GM23338 (cell line): Measurements from ENCODE around the gene ZYG11B. TPM values are rescaled to one million over a fixed set of nuclear protein-coding genes. Genes with fewer than 3 reads are reported as not detected.

Experiments used
- ATAC-seq: fragments of 200-7000 bp; cut with Tn5 transposase; 3 replicates; pipeline ENCODE4 v1.9.1; 2020
- DNase-seq: peaks from one replicate; pipeline ENCODE4 v3.0.0-alpha.2; 2015; ENCODE audit warnings: low spot score
- H2AFZ ChIP-seq: fragments of 200-600 bp; sonication (generic); 2 replicates; pipeline ENCODE4 v1.8.0; 2016; ENCODE audit warnings: antibody characterized with exemption, mild to moderate bottlenecking, moderate library complexity
- H3F3A ChIP-seq: fragments of 200-600 bp; sonication (generic); replicated peaks from 2 replicates; pipeline ENCODE4 v1.8.0; 2017; ENCODE audit warnings: antibody characterized with exemption, mixed run types, low read depth
- H3K27ac ChIP-seq: fragments of 200-600 bp; sonication (generic); 2 replicates; pipeline ENCODE4 v1.6.1; 2016; ENCODE audit warnings: low read depth
- H3K27me3 ChIP-seq: fragments of 200-600 bp; sonication (generic); 2 replicates; pipeline ENCODE4 v1.8.0; 2016; ENCODE audit warnings: mild to moderate bottlenecking, mixed run types, moderate library complexity; ENCODE audit not compliant: insufficient read depth
- H3K36me3 ChIP-seq: fragments of 200-600 bp; sonication (generic); 2 replicates; pipeline ENCODE4 v1.8.0; 2016; ENCODE audit warnings: mild to moderate bottlenecking; ENCODE audit not compliant: insufficient read depth
- H3K4me1 ChIP-seq: fragments of 200-600 bp; sonication (generic); 2 replicates; pipeline ENCODE4 v1.8.0; 2016; ENCODE audit warnings: mild to moderate bottlenecking, moderate library complexity; ENCODE audit not compliant: insufficient read depth
- H3K4me2 ChIP-seq: fragments of 200-600 bp; sonication (generic); 2 replicates; pipeline ENCODE4 v1.7.1; 2017; ENCODE audit warnings: mixed run types
- H3K4me3 ChIP-seq: fragments of 200-600 bp; sonication (generic); 2 replicates; pipeline ENCODE4 v1.6.1; 2016; ENCODE audit warnings: mixed run types
- H3K79me2 ChIP-seq: fragments of 200-600 bp; sonication (generic); replicated peaks from 2 replicates; pipeline ENCODE4 v1.8.0; 2017; ENCODE audit warnings: mild to moderate bottlenecking; ENCODE audit not compliant: insufficient read depth
- H3K9me2 ChIP-seq: fragments of 200-600 bp; sonication (generic); 2 replicates; pipeline ENCODE4 v1.8.0; 2017; ENCODE audit not compliant: insufficient read depth
- H4K20me1 ChIP-seq: fragments of 200-600 bp; sonication (generic); replicated peaks from 2 replicates; pipeline ENCODE4 v1.8.0; 2017; ENCODE audit warnings: mild to moderate bottlenecking; ENCODE audit not compliant: insufficient read depth
- H3K27ac Mint-ChIP-seq: 2 replicates; pipeline ENCODE4 v1.8.0; 2020; ENCODE audit warnings: inconsistent platforms, mild to moderate bottlenecking, moderate library complexity, mixed read lengths
- H3K27me3 Mint-ChIP-seq: 3 replicates; pipeline ENCODE4 v1.8.0; 2022; ENCODE audit warnings: low read depth, mild to moderate bottlenecking, moderate library complexity, mixed read lengths, inconsistent platforms; ENCODE audit not compliant: insufficient read depth, poor library complexity
- H3K36me3 Mint-ChIP-seq: 3 replicates; pipeline ENCODE4 v1.8.0; 2021; ENCODE audit warnings: low read depth, mild to moderate bottlenecking, inconsistent platforms, moderate library complexity, mixed read lengths
- H3K4me1 Mint-ChIP-seq: 3 replicates; pipeline ENCODE4 v1.8.0; 2020; ENCODE audit warnings: mild to moderate bottlenecking, inconsistent platforms, mixed read lengths
- H3K4me3 Mint-ChIP-seq: 3 replicates; pipeline ENCODE4 v1.8.0; 2021; ENCODE audit warnings: moderate library complexity, mild to moderate bottlenecking, inconsistent platforms, mixed read lengths
- H3K9me3 Mint-ChIP-seq: 3 replicates; pipeline ENCODE4 v1.8.0; 2020; ENCODE audit warnings: moderate library complexity, mild to moderate bottlenecking, inconsistent platforms, mixed read lengths
- CREB1 ChIP-seq: fragments of 250-450 bp; sonication (Bioruptor Pico); IDR thresholded peaks from 2 replicates; pipeline ENCODE4 v1.5.0; 2020; ENCODE audit warnings: low read depth, mild to moderate bottlenecking, moderate library complexity
- EZH2 ChIP-seq: fragments of 200-600 bp; sonication (generic); IDR thresholded peaks from one replicate; pipeline ENCODE4 v1.8.0; 2017; ENCODE audit warnings: antibody characterized with exemption, mild to moderate bottlenecking, low read depth; ENCODE audit not compliant: unreplicated experiment
- EZH2phosphoT487 ChIP-seq: fragments of 200-600 bp; sonication (generic); IDR thresholded peaks from one replicate; pipeline ENCODE4 v1.8.1; 2018; ENCODE audit warnings: antibody characterized with exemption; ENCODE audit not compliant: unreplicated experiment
- JUNB ChIP-seq: IDR thresholded peaks from one replicate; pipeline ENCODE4 v1.6.1; 2016; ENCODE audit warnings: antibody characterized with exemption; ENCODE audit not compliant: unreplicated experiment
- NANOG ChIP-seq: IDR thresholded peaks from 2 replicates; pipeline ENCODE4 v1.6.1; 2016; ENCODE audit warnings: antibody characterized with exemption, borderline replicate concordance
- POLR2AphosphoS5 ChIP-seq: IDR thresholded peaks from 2 replicates; pipeline ENCODE4 v1.6.1; 2016; ENCODE audit warnings: antibody characterized with exemption, low read depth
- STAT1 ChIP-seq: IDR thresholded peaks from one replicate; pipeline ENCODE4 v1.6.1; 2016; ENCODE audit warnings: antibody characterized with exemption; ENCODE audit not compliant: unreplicated experiment
- ZNF114 ChIP-seq: fragments of 250-450 bp; sonication (Bioruptor Pico); IDR thresholded peaks from 2 replicates; pipeline ENCODE4 v1.5.0; 2020; ENCODE audit warnings: mild to moderate bottlenecking, moderate library complexity
- ZNF331 ChIP-seq: fragments of 250-450 bp; sonication (Bioruptor Pico); IDR thresholded peaks from 2 replicates; pipeline ENCODE4 v1.5.0; 2020; ENCODE audit warnings: low read depth, mild to moderate bottlenecking, moderate library complexity
- ZNF462 ChIP-seq: fragments of 250-450 bp; sonication (Bioruptor Pico); IDR thresholded peaks from 2 replicates; pipeline ENCODE4 v1.5.0; 2020; ENCODE audit warnings: mild to moderate bottlenecking, moderate library complexity
- polyA plus RNA-seq: library from polyadenylated mRNA; unstranded; fragments of >200 nt; fragmentation: Nextera tagmentation; extraction: Ambion mirVana; gene quantifications from 2 replicates; pipeline ENCODE4 v1.2.1, GENCODE V29; 2016
- total RNA-seq: library from RNA; depleted of rRNA; stranded (reverse); fragments of >200 nt; shearing (Covaris generic); gene quantifications from 2 replicates; pipeline ENCODE4 v1.2.3, GENCODE V29; 2014
- TF ChIP-seq, protein P1 (sequence below), 2 experiments: fragments of 200-600 bp in 1 of 2; sonication (generic) in 1 of 2; conservative IDR thresholded peaks; 2 replicates each; pipeline versions ENCODE4 v1.5.1 to v1.6.1; 2016 to 2017; ENCODE audit warnings: antibody characterized with exemption in 2 of 2, low read depth in 2 of 2, mild to moderate bottlenecking in 2 of 2, moderate library complexity in 1 of 2
- TF ChIP-seq, protein P2 (sequence below): IDR thresholded peaks from 2 replicates; pipeline ENCODE4 v1.6.1; 2016; ENCODE audit warnings: antibody characterized with exemption
- TF ChIP-seq, protein P3 (sequence below): IDR thresholded peaks from one replicate; pipeline ENCODE4 v1.6.1; 2018; ENCODE audit warnings: antibody characterized with exemption; ENCODE audit not compliant: unreplicated experiment

ZYG11B gene
- total and polyA plus RNA-seq, 2 experiments from 2014 or later = 7.8 to 42.3 TPM

- no peaks in the 10 kb centered on the region for H3K36me3 ChIP-seq
- peaks cover 8% of the 10 kb centered on the region for H3K4me1 ChIP-seq
- H3K27ac Mint-ChIP-seq = no peak overlapping the region
- peak overlapping the region; percentile 22; the same call in 1 of the 3 replicates for H3K4me3 Mint-ChIP-seq
- no peak overlapping the region for H2AFZ ChIP-seq
- peaks cover 9% of the 10 kb centered on the region for H3F3A ChIP-seq
- no peaks in the 10 kb centered on the region for H3K27me3 ChIP-seq
- ATAC-seq (no peak), DNase-seq (no peak)
- no peak overlapping the region for H3K27ac ChIP-seq
- peaks cover 3% of the 10 kb centered on the region for H3K27me3 Mint-ChIP-seq
- peaks cover 13% of the 10 kb centered on the region for H4K20me1 ChIP-seq
- H3K79me2 ChIP-seq = peaks cover 65% of the 10 kb centered on the region
- no peaks in the 10 kb centered on the region for H3K9me3 Mint-ChIP-seq
- TF ChIP-seq JUNB (no peak), STAT1 (no peak), EZH2phosphoT487 (no peak), ZNF114 (no peak), CREB1 (CRISPR knock-in tag) (no peak), NANOG (no peak), POLR2AphosphoS5 (no peak), ZNF331 (CRISPR knock-in tag) (no peak), ZNF462 (CRISPR knock-in tag) (no peak), EZH2 (no peak)
- TF ChIP-seq, protein P1, sequence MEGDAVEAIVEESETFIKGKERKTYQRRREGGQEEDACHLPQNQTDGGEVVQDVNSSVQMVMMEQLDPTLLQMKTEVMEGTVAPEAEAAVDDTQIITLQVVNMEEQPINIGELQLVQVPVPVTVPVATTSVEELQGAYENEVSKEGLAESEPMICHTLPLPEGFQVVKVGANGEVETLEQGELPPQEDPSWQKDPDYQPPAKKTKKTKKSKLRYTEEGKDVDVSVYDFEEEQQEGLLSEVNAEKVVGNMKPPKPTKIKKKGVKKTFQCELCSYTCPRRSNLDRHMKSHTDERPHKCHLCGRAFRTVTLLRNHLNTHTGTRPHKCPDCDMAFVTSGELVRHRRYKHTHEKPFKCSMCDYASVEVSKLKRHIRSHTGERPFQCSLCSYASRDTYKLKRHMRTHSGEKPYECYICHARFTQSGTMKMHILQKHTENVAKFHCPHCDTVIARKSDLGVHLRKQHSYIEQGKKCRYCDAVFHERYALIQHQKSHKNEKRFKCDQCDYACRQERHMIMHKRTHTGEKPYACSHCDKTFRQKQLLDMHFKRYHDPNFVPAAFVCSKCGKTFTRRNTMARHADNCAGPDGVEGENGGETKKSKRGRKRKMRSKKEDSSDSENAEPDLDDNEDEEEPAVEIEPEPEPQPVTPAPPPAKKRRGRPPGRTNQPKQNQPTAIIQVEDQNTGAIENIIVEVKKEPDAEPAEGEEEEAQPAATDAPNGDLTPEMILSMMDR (conservative IDR thresholded peaks at IDR 0.05; ENCODE audit: low read depth in 2 of 2) = no peak
- TF ChIP-seq, protein P2, sequence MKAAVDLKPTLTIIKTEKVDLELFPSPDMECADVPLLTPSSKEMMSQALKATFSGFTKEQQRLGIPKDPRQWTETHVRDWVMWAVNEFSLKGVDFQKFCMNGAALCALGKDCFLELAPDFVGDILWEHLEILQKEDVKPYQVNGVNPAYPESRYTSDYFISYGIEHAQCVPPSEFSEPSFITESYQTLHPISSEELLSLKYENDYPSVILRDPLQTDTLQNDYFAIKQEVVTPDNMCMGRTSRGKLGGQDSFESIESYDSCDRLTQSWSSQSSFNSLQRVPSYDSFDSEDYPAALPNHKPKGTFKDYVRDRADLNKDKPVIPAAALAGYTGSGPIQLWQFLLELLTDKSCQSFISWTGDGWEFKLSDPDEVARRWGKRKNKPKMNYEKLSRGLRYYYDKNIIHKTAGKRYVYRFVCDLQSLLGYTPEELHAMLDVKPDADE = no peak
- TF ChIP-seq, protein P3, sequence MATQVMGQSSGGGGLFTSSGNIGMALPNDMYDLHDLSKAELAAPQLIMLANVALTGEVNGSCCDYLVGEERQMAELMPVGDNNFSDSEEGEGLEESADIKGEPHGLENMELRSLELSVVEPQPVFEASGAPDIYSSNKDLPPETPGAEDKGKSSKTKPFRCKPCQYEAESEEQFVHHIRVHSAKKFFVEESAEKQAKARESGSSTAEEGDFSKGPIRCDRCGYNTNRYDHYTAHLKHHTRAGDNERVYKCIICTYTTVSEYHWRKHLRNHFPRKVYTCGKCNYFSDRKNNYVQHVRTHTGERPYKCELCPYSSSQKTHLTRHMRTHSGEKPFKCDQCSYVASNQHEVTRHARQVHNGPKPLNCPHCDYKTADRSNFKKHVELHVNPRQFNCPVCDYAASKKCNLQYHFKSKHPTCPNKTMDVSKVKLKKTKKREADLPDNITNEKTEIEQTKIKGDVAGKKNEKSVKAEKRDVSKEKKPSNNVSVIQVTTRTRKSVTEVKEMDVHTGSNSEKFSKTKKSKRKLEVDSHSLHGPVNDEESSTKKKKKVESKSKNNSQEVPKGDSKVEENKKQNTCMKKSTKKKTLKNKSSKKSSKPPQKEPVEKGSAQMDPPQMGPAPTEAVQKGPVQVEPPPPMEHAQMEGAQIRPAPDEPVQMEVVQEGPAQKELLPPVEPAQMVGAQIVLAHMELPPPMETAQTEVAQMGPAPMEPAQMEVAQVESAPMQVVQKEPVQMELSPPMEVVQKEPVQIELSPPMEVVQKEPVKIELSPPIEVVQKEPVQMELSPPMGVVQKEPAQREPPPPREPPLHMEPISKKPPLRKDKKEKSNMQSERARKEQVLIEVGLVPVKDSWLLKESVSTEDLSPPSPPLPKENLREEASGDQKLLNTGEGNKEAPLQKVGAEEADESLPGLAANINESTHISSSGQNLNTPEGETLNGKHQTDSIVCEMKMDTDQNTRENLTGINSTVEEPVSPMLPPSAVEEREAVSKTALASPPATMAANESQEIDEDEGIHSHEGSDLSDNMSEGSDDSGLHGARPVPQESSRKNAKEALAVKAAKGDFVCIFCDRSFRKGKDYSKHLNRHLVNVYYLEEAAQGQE = no peak
- peaks cover 18% of the 10 kb centered on the region for H3K4me1 Mint-ChIP-seq
- H3K9me2 ChIP-seq = no peaks in the 10 kb centered on the region
- H3K4me3 ChIP-seq = no peak overlapping the region
- H3K4me2 ChIP-seq = no peak overlapping the region
- no peaks in the 10 kb centered on the region; the same call in 2 of the 3 replicates for H3K36me3 Mint-ChIP-seq
Observed at GRCh38 chr1:52727956-52728656, 1.9 kb downstream of the ZYG11B start.
